DMS53 treated with DMSO at 0.1 percent for 48 hours (cell line): ENCODE data around the gene ABHD14A.
"Not testable (repeated sequence)": the region's sequence is repeated elsewhere in the genome, so short reads cannot be mapped to it uniquely, and the experiment has no call there.

ENCODE experiments used
- DNase-seq: peaks from one replicate; lab custom pipeline; 2025; ENCODE audit not compliant: unreplicated experiment; lab: John Stamatoyannopoulos, UW

The ABHD14A gene

GRCh38 chr3:51993657-51994056 lies 18.8 kb downstream of the ABHD14A start:
- not testable (repeated sequence) for DNase-seq

DNA sequence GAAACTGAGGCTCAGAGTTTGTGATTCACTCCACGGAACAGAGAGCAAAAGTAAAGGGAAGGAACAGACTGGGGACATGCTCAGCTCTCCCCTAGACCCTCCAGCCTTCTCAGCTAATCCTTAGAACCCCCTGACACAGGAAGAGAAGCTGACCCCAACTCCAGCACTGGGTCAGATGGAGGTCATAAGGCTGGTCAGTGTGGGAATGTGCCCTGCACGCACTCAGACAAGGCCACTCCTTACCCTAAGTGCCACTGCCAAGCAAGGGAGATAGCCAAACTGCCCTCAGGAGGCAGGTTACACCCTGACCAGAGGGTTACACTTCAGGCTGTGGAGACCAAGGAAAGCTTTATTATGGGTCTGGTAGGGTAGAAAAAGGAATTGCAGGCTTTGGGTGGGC lies 19.7 kb downstream of the ABHD14A start:
- no peak for DNase-seq

- peak; percentile 26 for DNase-seq
Observed at GRCh38 chr3:51995346-51996163, 20.7 kb downstream of the ABHD14A start, which contains the start of gene RPL29. TSS of gene RPL29 (minus strand) at chr3:51995895. CDS start at chr3:51995461, 434 bp downstream.

DNA sequence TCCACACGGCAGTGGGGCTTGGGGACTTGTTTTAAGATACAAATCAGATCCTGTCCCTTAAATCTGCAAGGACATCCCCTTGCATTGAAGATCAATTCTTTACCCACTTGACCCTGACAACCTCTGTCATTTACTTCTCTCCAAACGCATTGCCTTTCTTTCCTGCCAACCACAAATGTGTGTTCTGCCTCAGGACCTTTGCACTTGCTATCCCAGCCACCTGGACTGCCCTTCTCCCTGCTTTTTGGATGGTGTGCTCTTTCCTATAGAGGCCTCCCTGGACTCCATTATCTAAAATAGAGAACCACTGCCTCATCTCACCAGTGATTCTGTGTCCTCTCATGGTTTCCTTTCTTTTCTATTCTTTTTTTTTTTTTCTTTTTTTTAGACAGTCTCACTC lies 22.3 kb downstream of the ABHD14A start:
- DNase-seq, result no peak

DNA sequence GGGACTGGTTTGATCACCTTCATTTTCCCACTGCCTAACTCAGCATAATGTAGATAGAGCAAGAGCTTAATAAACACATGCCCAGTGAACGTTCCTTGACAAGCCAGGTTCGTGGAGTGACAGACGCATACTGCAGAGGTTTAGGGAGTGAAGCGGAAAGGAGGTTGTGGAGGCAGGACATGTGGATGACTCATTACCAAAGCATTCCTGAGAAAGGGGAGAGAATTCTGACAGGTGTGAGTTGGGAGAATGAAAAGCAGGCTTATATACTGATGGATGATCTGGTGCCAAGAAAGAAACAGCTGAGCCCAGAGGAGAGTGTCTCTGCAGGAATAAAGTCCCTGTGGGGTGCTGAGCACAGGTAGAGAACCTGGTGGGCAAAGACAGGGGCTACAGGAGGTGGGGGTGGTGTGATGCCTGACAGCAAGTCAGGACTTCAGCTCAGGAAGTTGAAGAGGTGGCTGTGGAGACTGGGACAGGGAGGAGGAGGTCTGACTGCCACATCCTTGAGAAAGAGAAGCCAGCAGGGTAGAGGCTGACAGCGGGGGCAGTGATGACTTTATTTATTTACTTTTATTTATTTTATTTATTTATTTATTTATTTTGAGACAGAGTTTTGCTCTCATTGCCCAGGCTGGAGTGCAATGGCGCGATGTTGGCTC lies 23.2 kb downstream of the ABHD14A start:
- DNase-seq, result peak; percentile 10

DNA sequence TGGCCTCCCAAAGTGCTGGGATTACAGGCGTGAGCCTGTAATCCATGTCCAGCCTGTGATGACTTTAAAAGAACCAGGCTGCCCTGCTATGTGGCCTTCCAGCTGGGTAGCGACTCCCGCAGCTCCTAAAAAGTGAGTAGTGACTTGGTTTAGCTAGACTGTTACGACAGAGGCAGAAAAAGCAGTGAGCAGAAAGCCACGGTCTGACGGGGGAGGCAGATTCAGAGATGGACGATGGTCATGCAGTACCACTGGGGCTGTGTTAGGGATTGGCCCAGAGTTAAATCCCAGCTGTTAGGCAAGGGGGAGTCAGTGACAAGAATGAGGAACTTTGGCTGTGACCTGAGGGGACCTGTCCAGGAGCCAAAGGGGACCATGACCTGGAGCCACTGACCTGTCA lies 23.9 kb downstream of the ABHD14A start:
- DNase-seq, result no peak

DNA sequence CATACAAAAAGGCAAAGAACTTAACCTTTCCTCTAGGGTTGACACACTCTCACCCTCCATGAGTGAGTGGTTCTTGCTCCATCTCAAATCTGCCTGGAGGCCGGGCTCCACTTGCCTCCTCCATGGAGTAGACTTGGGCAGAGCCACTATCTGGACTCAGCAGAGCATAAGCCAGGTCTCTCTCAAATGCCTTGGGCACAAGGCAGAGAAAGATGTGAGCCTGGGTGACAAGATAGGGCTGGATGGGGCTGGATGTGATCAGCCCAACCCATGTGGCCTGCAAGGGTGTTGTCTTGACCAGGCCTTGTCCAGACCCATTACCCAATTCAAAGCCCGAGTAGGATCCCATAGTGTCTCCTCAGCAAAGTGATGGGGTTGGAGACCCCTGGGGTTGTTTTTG lies 25.0 kb downstream of the ABHD14A start:
- no peak for DNase-seq

DNA sequence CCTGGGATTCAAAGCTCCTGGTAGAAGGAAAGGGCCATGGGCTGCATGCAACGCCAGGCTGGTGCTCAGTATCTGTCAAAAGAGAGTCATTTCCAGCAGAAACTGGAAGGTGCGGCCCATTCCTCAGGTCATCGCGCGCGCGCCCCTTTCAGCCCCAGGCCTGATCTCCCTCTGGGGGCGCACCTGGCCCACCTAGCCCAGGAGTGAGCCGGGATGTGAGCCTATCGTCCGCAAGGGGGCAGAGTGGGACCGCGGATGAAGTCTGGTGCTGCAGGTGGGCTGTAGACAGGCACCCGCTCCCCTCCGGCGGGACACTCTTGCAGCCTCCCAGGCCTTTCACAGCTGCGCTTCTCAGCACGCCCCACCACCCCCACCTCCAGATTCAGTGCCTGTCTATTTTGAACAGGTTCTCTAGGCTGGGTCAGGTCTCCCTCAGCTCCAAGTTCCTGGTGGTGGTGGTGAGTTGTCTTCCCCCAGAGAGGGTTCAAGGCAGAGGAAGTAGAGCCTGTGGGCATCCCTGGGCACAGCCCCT lies 26.6 kb downstream of the ABHD14A start:
- DNase-seq, result no peak

DNA sequence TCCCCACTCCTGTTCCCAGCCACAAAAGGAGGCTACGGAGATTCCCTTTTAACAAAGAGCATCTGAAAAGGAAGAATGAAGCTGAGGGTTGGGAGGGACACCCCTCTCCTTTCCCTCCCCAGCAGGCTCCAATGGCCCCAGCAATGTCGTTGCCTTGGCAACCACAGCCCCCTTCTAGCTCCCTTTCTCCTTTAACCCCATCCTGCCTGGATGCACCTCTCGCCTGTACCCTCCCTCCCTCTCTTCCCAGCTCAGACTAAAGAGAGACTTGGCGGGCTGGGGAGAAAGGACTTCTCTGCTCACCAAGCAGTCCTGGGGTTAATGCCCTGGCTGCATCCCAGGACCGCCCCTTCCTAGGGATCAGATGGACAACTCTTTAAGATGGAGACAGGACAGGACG lies 27.9 kb downstream of the ABHD14A start:
- no peak for DNase-seq

- no peak for DNase-seq
Observed at GRCh38 chr3:52004163-52004787, 29.4 kb downstream of the ABHD14A start.

DNA sequence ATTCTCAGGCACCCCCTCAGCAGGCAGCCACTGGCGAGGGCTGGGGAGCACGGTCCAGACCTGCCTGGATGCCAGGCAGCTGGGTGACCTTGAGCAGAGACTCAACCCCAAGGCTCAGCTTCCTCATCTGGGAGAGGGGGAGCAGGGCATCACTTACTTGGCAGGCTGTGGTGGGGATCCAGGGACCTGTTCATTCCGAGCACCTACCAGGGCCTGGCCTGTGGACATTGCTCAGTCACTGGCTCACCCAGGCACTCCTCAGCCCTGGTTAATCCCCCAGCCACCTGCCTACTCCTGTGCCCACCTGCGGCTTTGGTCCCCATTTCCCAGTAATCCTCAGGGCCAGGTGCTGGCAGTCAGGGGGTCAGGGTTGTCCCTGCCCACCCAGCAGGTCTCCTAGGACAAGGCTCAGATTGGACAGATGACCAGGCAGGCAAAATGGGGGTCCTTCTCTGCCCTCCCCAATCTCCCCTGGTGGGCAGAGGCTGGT lies 30.1 kb downstream of the ABHD14A start:
- DNase-seq, result no peak

DNA sequence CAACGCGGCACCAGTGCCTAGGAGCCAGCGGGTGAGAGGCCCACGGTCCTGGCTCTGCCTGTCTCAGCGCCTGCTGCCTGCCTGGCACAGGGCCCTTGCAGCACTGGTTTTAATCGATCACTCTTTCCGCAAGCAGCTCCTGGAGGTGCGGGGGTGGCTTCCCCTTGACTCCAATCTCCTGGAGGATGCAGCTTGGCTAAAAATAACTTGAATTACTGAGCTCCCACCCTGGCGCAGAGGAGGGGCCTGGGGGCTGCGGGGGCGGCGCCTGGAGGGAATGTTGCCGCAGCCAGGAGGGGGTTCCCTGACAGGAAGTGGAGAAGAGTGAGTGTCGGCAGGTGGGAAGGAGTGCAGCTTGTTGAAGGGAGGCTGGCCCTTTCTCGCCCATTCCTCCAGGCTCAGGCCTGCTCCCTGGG lies 30.7 kb downstream of the ABHD14A start:
- no peak for DNase-seq

- no peak for DNase-seq
Observed at GRCh38 chr3:52006017-52006819, 31.4 kb downstream of the ABHD14A start.

- DNase-seq, result no peak
Observed at GRCh38 chr3:52006820-52007133, 31.9 kb downstream of the ABHD14A start.

GRCh38 chr3:52007291-52007690 lies 32.4 kb downstream of the ABHD14A start:
- DNase-seq, result no peak

GRCh38 chr3:52010431-52010830 lies 35.6 kb downstream of the ABHD14A start:
- DNase-seq, result no peak

GRCh38 chr3:52012699-52013098 lies 37.8 kb downstream of the ABHD14A start:
- no peak for DNase-seq

DNA sequence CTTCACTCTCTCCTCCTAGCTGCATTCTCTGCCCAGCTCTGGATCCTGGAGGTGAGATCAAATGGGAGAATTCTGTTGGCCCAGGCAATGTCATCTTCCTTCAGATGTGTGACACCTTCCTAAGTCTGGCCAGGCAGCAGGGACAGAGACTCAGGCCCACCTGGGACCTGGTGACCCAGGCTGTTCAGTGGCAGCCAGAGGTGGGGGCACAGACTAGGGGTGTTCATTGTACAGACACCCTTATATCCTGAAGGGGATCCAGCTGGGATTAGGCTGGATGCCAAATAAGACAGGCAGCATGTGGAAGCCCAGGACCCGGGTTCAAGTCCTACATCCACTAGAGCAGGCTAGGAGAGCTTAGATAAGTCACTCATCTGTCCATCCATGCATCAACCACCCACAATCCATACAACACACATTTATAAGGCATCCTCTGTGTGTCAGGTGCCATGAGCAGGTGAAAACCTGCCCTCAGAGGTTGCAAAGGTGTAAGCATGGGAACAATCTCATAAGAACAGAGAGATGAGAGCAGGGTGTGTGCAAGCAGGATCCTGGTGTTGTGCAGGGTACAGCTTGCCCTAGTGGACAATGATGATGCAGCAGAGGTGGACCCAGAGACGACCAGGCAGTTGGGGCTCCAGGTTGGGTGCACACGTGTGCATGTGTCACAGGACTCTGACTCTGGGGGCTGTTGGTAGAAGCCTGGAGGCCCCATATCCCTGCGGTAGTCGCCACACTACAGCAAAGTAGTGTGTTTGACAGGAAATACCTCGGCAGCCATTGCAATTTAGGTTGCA lies 39.1 kb downstream of the ABHD14A start:
- DNase-seq, result no peak

DNA sequence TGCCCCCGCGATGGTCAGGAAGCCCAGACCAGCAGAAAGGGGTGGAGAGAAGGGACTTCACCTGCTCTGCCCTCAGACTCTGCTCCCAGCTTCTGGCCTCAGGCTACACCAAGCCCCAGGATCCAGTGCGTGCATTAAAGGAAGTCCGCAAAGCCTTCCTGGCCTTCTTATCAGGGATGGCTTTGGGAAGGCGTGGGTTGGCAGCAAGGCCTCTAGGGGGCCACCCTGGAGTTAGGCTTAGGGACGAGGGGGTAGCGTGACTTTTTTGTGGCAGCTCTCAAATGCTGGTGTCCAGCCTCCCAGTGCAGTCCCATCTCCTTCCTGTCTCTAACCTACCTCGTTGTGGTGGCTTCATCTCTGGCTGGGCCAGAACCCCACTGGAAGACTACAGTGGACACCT lies 39.7 kb downstream of the ABHD14A start:
- DNase-seq, result no peak
